OCI-LY7 (cell line): ENCODE measurements around the gene XRCC5. TPM values are rescaled to one million over a fixed set of nuclear protein-coding genes. Genes with fewer than 3 reads are reported as not detected.
A peak's percentile ranks its signal among the peaks of the same experiment; 100 is the strongest.

Source experiments
- BruUV-seq: library from RNA; stranded (reverse); fragments of 400-500 nt; replicated peaks from 2 replicates; lab custom pipeline; 2021; lab: Mats Ljungman, UMichigan
- CTCF ChIA-PET: fragments of 300-600 bp; sonication (Branson Sonifier 250); formaldehyde crosslinking; loops from one replicate; lab custom pipeline; 2022; ENCODE audit warnings: antibody characterized with exemption; ENCODE audit not compliant: unreplicated experiment; lab: Charles Lee
- POLR2A ChIA-PET: fragments of 300-600 bp; sonication (Branson Sonifier 250); formaldehyde crosslinking; loops from one replicate; lab custom pipeline; 2022; ENCODE audit warnings: antibody characterized with exemption; lab: Charles Lee
- DNase-seq: peaks from one replicate; pipeline ENCODE4 v3.0.0-alpha.2; 2015; ENCODE audit warnings: low spot score
- H2AFZ ChIP-seq: fragments of 200-600 bp; sonication (generic), shearing (Covaris generic); 2 replicates; pipeline ENCODE4 v1.6.1; 2014; ENCODE audit warnings: mild to moderate bottlenecking, antibody characterized with exemption, low read length, moderate library complexity
- H3K27ac ChIP-seq: fragments of 200-600 bp; sonication (generic); 2 replicates; pipeline ENCODE4 v1.5.1; 2014; ENCODE audit warnings: mixed run types, low read depth, mild to moderate bottlenecking, moderate library complexity, low read length, inconsistent platforms; ENCODE audit not compliant: poor library complexity, severe bottlenecking
- H3K36me3 ChIP-seq: fragments of 200-600 bp; sonication (generic); 2 replicates; pipeline ENCODE4 v1.6.1; 2014; ENCODE audit warnings: mild to moderate bottlenecking, antibody characterized with exemption, low read length, moderate library complexity, mixed read lengths; ENCODE audit not compliant: insufficient read depth
- H3K4me1 ChIP-seq: fragments of 200-600 bp; sonication (generic); 2 replicates; pipeline ENCODE4 v1.5.1; 2014; ENCODE audit warnings: mild to moderate bottlenecking, low read length; ENCODE audit not compliant: insufficient read depth, poor library complexity, severe bottlenecking
- H3K4me2 ChIP-seq: fragments of 200-600 bp; sonication (generic); 2 replicates; pipeline ENCODE4 v1.6.1; 2014; ENCODE audit warnings: mild to moderate bottlenecking, low read length
- H3K4me3 ChIP-seq: fragments of 200-600 bp; sonication (generic); 2 replicates; pipeline ENCODE4 v1.5.1; 2014; ENCODE audit warnings: mild to moderate bottlenecking, low read depth, low read length; ENCODE audit not compliant: poor library complexity, severe bottlenecking
- H3K79me2 ChIP-seq: fragments of 200-600 bp; sonication (generic); 2 replicates; pipeline ENCODE4 v1.6.1; 2016; ENCODE audit warnings: low read depth, mild to moderate bottlenecking, low read length, moderate library complexity, mixed read lengths; ENCODE audit not compliant: insufficient read depth
- H3K9me2 ChIP-seq: fragments of 200-600 bp; sonication (generic); 2 replicates; pipeline ENCODE4 v1.6.1; 2016; ENCODE audit warnings: mild to moderate bottlenecking, low read length, mixed read lengths; ENCODE audit not compliant: insufficient read depth
- H3K9me3 ChIP-seq: fragments of 200-600 bp; sonication (generic); 2 replicates; pipeline ENCODE4 v1.6.1; 2014; ENCODE audit warnings: mild to moderate bottlenecking, mixed run types, low read length, mixed read lengths
- H4K20me1 ChIP-seq: fragments of 200-600 bp; sonication (generic); 2 replicates; pipeline ENCODE4 v1.6.1; 2014; ENCODE audit warnings: mild to moderate bottlenecking, antibody characterized with exemption, low read length, moderate library complexity, mixed read lengths; ENCODE audit not compliant: insufficient read depth
- EZH2phosphoT487 ChIP-seq: fragments of 200-600 bp; sonication (generic); IDR thresholded peaks from 2 replicates; pipeline ENCODE4 v1.6.1; 2018; ENCODE audit warnings: low read depth, borderline replicate concordance, mild to moderate bottlenecking, mixed run types, antibody characterized with exemption, low read length, moderate library complexity, mixed read lengths
- intact Hi-C: fragments of 100-400 bp; cut with micrococcal nuclease; formaldehyde crosslinking; loops from one replicate; pipeline ENCODE4 v1.10.0; 2022; ENCODE audit not compliant: unreplicated experiment
- total RNA-seq, 2 experiments: library from RNA; depleted of rRNA in 1 of 2; stranded (reverse); fragments of >200 nt in 1 of 2; shearing (Covaris generic) in 1 of 2; gene quantifications; 2 replicates each; pipeline ENCODE4 v1.2.3, GENCODE V29; 2014 to 2022
- TF ChIP-seq, protein P1 (sequence below): fragments of 200-600 bp; sonication (generic); conservative IDR thresholded peaks from 2 replicates; pipeline ENCODE4 v1.5.1; 2014; ENCODE audit warnings: mild to moderate bottlenecking, antibody characterized with exemption, low read length, moderate library complexity, mixed read lengths

The XRCC5 gene
- total RNA-seq, 2 experiments from 2014 or later, result 174 to 344 TPM

- no peaks in the 10 kb centered on the region for H3K9me3 ChIP-seq
- no peaks in the 10 kb centered on the region for H3K4me1 ChIP-seq
- intact Hi-C loops, result loop anchor here (10.0 kb wide), 1 partner anchor 1296 kb away; the partner anchor contains the start of gene BARD1
- no peaks in the 10 kb centered on the region for H3K9me2 ChIP-seq
- TF ChIP-seq, protein P1, sequence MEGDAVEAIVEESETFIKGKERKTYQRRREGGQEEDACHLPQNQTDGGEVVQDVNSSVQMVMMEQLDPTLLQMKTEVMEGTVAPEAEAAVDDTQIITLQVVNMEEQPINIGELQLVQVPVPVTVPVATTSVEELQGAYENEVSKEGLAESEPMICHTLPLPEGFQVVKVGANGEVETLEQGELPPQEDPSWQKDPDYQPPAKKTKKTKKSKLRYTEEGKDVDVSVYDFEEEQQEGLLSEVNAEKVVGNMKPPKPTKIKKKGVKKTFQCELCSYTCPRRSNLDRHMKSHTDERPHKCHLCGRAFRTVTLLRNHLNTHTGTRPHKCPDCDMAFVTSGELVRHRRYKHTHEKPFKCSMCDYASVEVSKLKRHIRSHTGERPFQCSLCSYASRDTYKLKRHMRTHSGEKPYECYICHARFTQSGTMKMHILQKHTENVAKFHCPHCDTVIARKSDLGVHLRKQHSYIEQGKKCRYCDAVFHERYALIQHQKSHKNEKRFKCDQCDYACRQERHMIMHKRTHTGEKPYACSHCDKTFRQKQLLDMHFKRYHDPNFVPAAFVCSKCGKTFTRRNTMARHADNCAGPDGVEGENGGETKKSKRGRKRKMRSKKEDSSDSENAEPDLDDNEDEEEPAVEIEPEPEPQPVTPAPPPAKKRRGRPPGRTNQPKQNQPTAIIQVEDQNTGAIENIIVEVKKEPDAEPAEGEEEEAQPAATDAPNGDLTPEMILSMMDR, result no peak
- no peak for TF ChIP-seq EZH2phosphoT487
- H4K20me1 ChIP-seq, result no peaks in the 10 kb centered on the region
- ChIA-PET POLR2A (interaction anchor here (1.1 to 1.2 kb wide), 2 partner anchors 11 to 20 kb away, joined by 3 read pairs; partner anchors contain the start of genes PECR and TMEM169), CTCF (no interaction called here)
- no peak overlapping the region for H3K4me2 ChIP-seq
- H3K36me3 ChIP-seq, result no peaks in the 10 kb centered on the region
- 0 out of 2 replicates have a peak overlapping the region, but pooled peaks have one; percentile 33 for H2AFZ ChIP-seq
- H3K27ac ChIP-seq, result no peak overlapping the region
- H3K4me3 ChIP-seq, result no peak overlapping the region
- DNase-seq, result no peak
- H3K79me2 ChIP-seq, result no peaks in the 10 kb centered on the region
- BruUV-seq, result no TSS peak
Measured at GRCh38 chr2:216101109-216101508, 8.0 kb upstream of the XRCC5 start.

- no peaks in the 10 kb centered on the region for H3K9me2 ChIP-seq
- DNase-seq, result no peak
- H3K79me2 ChIP-seq, result no peaks in the 10 kb centered on the region
- TF ChIP-seq EZH2phosphoT487, result no peak
- TF ChIP-seq, protein P1, result no peak
- no peak overlapping the region for H3K4me2 ChIP-seq
- no peaks in the 10 kb centered on the region for H4K20me1 ChIP-seq
- H2AFZ ChIP-seq, result no peak overlapping the region
- H3K9me3 ChIP-seq, result no peaks in the 10 kb centered on the region
- H3K36me3 ChIP-seq, result no peaks in the 10 kb centered on the region
- peaks cover 2% of the 10 kb centered on the region for H3K4me1 ChIP-seq
- no peak overlapping the region for H3K27ac ChIP-seq
- CTCF ChIA-PET, result no interaction called here
- intact Hi-C loops, result loop anchor here (10.0 kb wide), 1 partner anchor 1298 kb away; the partner anchor contains the start of gene BARD1
- no TSS peak for BruUV-seq
- POLR2A ChIA-PET, result interaction anchor here (1.5 kb wide), 1 partner anchor 19 kb away, joined by 5 read pairs; no protein-coding TSS in a partner anchor
- no peak overlapping the region for H3K4me3 ChIP-seq
Measured at GRCh38 chr2:216103213-216103612, 5.9 kb upstream of the XRCC5 start.

GRCh38 chr2:216104691-216105090 lies 4.5 kb upstream of the XRCC5 start:
- H3K4me2 ChIP-seq, result no peak overlapping the region
- BruUV-seq, result no TSS peak
- peaks cover 8% of the 10 kb centered on the region for H3K4me1 ChIP-seq
- no peak for TF ChIP-seq EZH2phosphoT487
- TF ChIP-seq, protein P1, result no peak
- no peaks in the 10 kb centered on the region for H3K9me3 ChIP-seq
- ChIA-PET POLR2A (interaction anchor here (1.5 kb wide), 1 partner anchor 20 kb away, joined by 5 read pairs; no protein-coding TSS in a partner anchor), CTCF (no interaction called here)
- no peak overlapping the region for H3K27ac ChIP-seq
- H2AFZ ChIP-seq, result no peak overlapping the region
- intact Hi-C loops, result loop anchor here (10.0 kb wide), 1 partner anchor 1300 kb away; the partner anchor contains the start of gene BARD1
- no peak for DNase-seq
- H3K36me3 ChIP-seq, result no peaks in the 10 kb centered on the region
- H3K79me2 ChIP-seq, result peaks cover 5% of the 10 kb centered on the region
- H4K20me1 ChIP-seq, result no peaks in the 10 kb centered on the region
- H3K4me3 ChIP-seq, result no peak overlapping the region
- H3K9me2 ChIP-seq, result no peaks in the 10 kb centered on the region
